IMR-90 (cell line): ENCODE measurements around the gene FRZB. TPM values are rescaled to one million over a fixed set of nuclear protein-coding genes. Genes with fewer than 3 reads are reported as not detected.

Experiments
- ATAC-seq: fragments of 200-7000 bp; cut with Tn5 transposase; 2 replicates; pipeline ENCODE4 v1.9.1; 2020; ENCODE audit warnings: low read depth, mild to moderate bottlenecking, moderate library complexity
- Bru-seq: library from RNA; stranded (reverse); fragments of 400-500 nt; gene quantifications from one replicate; lab custom pipeline; 2021; lab: Mats Ljungman, UMichigan
- BruChase-seq, 2 experiments: library from RNA; stranded (reverse); fragments of 400-500 nt; gene quantifications; one replicate each; lab custom pipeline; 2021; lab: Mats Ljungman, UMichigan
- BruUV-seq: library from RNA; stranded (reverse); fragments of 400-500 nt; replicated peaks from 2 replicates; lab custom pipeline; 2021; lab: Mats Ljungman, UMichigan
- CTCF ChIA-PET: fragments of 300-600 bp; formaldehyde crosslinking; extraction: SDS; loops from one replicate; lab custom pipeline; 2021; ENCODE audit warnings: antibody characterized with exemption; lab: Yijun Ruan, JAX
- POLR2A ChIA-PET: fragments of 300-600 bp; sonication (Branson Sonifier 250); formaldehyde crosslinking; loops from one replicate; lab custom pipeline; 2022; ENCODE audit warnings: antibody characterized with exemption; ENCODE audit not compliant: unreplicated experiment; lab: Charles Lee
- DNase-seq: peaks from one replicate; pipeline ENCODE4 v3.0.0; 2013
- H2AFZ ChIP-seq: replicated peaks from 2 replicates; pipeline ENCODE3; 2013; ENCODE audit warnings: low read length, mild to moderate bottlenecking; ENCODE audit not compliant: poor library complexity
- H2AK5ac ChIP-seq: 2 replicates; pipeline ENCODE4 v1.6.1; 2013; ENCODE audit warnings: low read depth, low read length, inconsistent platforms
- H2AK9ac ChIP-seq: replicated peaks from 2 replicates; pipeline ENCODE3; 2013; ENCODE audit warnings: mild to moderate bottlenecking, low read depth, low read length, moderate library complexity; ENCODE audit not compliant: poor library complexity
- H2BK120ac ChIP-seq: 2 replicates; pipeline ENCODE4 v1.6.1; 2013; ENCODE audit warnings: low read depth, low read length, inconsistent platforms
- H2BK15ac ChIP-seq: 3 replicates; pipeline ENCODE4 v1.6.1; 2013; ENCODE audit warnings: low read depth, low read length, inconsistent platforms
- H2BK20ac ChIP-seq: 2 replicates; pipeline ENCODE4 v1.6.1; 2013; ENCODE audit warnings: low read depth, mild to moderate bottlenecking, inconsistent platforms, low read length, moderate library complexity
- H2BK5ac ChIP-seq: 2 replicates; pipeline ENCODE4 v1.6.1; 2013; ENCODE audit warnings: mild to moderate bottlenecking, low read depth, low read length, inconsistent platforms; ENCODE audit not compliant: poor library complexity, severe bottlenecking
- H3K14ac ChIP-seq: replicated peaks from 2 replicates; pipeline ENCODE4 v1.6.1; 2013; ENCODE audit warnings: low read depth, low read length, inconsistent platforms
- H3K18ac ChIP-seq: 2 replicates; pipeline ENCODE4 v1.6.1; 2013; ENCODE audit warnings: low read depth, low read length, control low read depth
- H3K23ac ChIP-seq: 2 replicates; pipeline ENCODE4 v1.6.1; 2013; ENCODE audit warnings: low read depth, low read length, inconsistent platforms
- H3K27ac ChIP-seq: 2 replicates; pipeline ENCODE4 v1.5.1; 2013; ENCODE audit warnings: mild to moderate bottlenecking, control low read depth, low read length; ENCODE audit not compliant: insufficient read depth
- H3K27me3 ChIP-seq: 2 replicates; pipeline ENCODE4 v1.6.1; 2013; ENCODE audit warnings: low read length; ENCODE audit not compliant: control insufficient read depth, insufficient read depth
- H3K36me3 ChIP-seq: 2 replicates; pipeline ENCODE4 v1.6.1; 2013; ENCODE audit warnings: low read length, mixed read lengths; ENCODE audit not compliant: control insufficient read depth, insufficient read depth
- H3K4ac ChIP-seq: 2 replicates; pipeline ENCODE4 v1.6.1; 2013; ENCODE audit warnings: low read depth, low read length, inconsistent platforms
- H3K4me1 ChIP-seq: 2 replicates; pipeline ENCODE4 v1.6.1; 2013; ENCODE audit warnings: low read length, mixed read lengths; ENCODE audit not compliant: control insufficient read depth, insufficient read depth
- H3K4me2 ChIP-seq: 2 replicates; pipeline ENCODE4 v1.6.1; 2013; ENCODE audit warnings: low read depth, mild to moderate bottlenecking, control low read depth, low read length, moderate library complexity
- H3K4me3 ChIP-seq: 2 replicates; pipeline ENCODE4 v1.5.1; 2013; ENCODE audit warnings: low read depth, mild to moderate bottlenecking, control low read depth, low read length, moderate library complexity; ENCODE audit not compliant: insufficient read depth
- H3K56ac ChIP-seq: 2 replicates; pipeline ENCODE4 v1.6.1; 2013; ENCODE audit warnings: low read length, inconsistent platforms; ENCODE audit not compliant: insufficient read depth; ENCODE audit errors: extremely low read depth
- H3K79me1 ChIP-seq, 2 experiments: 2 replicates each; pipeline ENCODE4 v1.6.1; 2013; ENCODE audit warnings: low read length in 2 of 2, inconsistent platforms in 1 of 2, low read depth in 1 of 2
- H3K9ac ChIP-seq: 2 replicates; pipeline ENCODE4 v1.6.1; 2013; ENCODE audit warnings: low read depth, low read length, control low read depth
- H3K9me1 ChIP-seq: 2 replicates; pipeline ENCODE4 v1.6.1; 2013; ENCODE audit warnings: low read length, inconsistent platforms; ENCODE audit not compliant: insufficient read depth
- H3K9me3 ChIP-seq: 2 replicates; pipeline ENCODE4 v1.6.1; 2013; ENCODE audit warnings: low read length; ENCODE audit not compliant: control insufficient read depth, insufficient read depth
- H4K20me1 ChIP-seq: 2 replicates; pipeline ENCODE4 v1.6.1; 2013; ENCODE audit warnings: low read length, inconsistent platforms; ENCODE audit not compliant: insufficient read depth
- H4K5ac ChIP-seq: 2 replicates; pipeline ENCODE4 v1.6.1; 2013; ENCODE audit warnings: mild to moderate bottlenecking, low read depth, low read length, control low read depth
- H4K8ac ChIP-seq, 2 experiments: 2 replicates each; pipeline ENCODE4 v1.6.1; 2013; ENCODE audit warnings: low read depth in 2 of 2, low read length in 2 of 2, control low read depth in 1 of 2, inconsistent platforms in 1 of 2
- H4K91ac ChIP-seq: 2 replicates; pipeline ENCODE4 v1.6.1; 2013; ENCODE audit warnings: low read depth, low read length, inconsistent platforms; ENCODE audit not compliant: insufficient read depth
- CEBPB ChIP-seq: IDR thresholded peaks from 2 replicates; pipeline ENCODE4 v1.6.1; 2012; ENCODE audit warnings: low read depth, low read length, improper control_type of control experiment
- MAZ ChIP-seq: IDR thresholded peaks from 2 replicates; pipeline ENCODE4 v1.6.1; 2012; ENCODE audit warnings: low read depth, mild to moderate bottlenecking, low read length, improper control_type of control experiment, moderate library complexity, borderline replicate concordance
- RAD21 ChIP-seq: IDR thresholded peaks from 2 replicates; pipeline ENCODE4 v1.6.1; 2012; ENCODE audit warnings: low read length, improper control_type of control experiment
- WGBS, 2 experiments: methylation state at CpG; one replicate each; pipeline versions ENCODE4 v1.1.5 to v1.1.7; 2013; ENCODE audit warnings: missing lambda C conversion rate in 2 of 2; ENCODE audit not compliant: insufficient read length in 1 of 2; ENCODE audit errors: extremely low coverage in 2 of 2; 5-methylcytosine and 5-hydroxymethylcytosine counted together
- dilution Hi-C: fragments of 300-500 bp; cut with HindIII; formaldehyde crosslinking; loops from one replicate; pipeline ENCODE4 v1.14.3; 2018; ENCODE audit warnings: low sequenced_read_pairs; ENCODE audit not compliant: unreplicated experiment
- in situ Hi-C: fragments of 300-500 bp; cut with MboI; formaldehyde crosslinking; loops from 3 replicates; pipeline ENCODE4 v1.14.3; 2019; ENCODE audit warnings: low sequenced_read_pairs, inconsistent platforms, mixed read lengths
- intact Hi-C: fragments of 100-400 bp; cut with micrococcal nuclease; formaldehyde crosslinking; loops from 2 replicates; pipeline ENCODE4 v1.10.0; 2022
- long read RNA-seq: library from polyadenylated mRNA; unstranded; transcript quantifications from one replicate; pipeline ENCODE4 v2.0.0, GENCODE V29; 2021; ENCODE audit not compliant: unreplicated experiment
- polyA plus RNA-seq, 3 experiments: library from polyadenylated mRNA; depleted of rRNA; stranded (reverse); fragments of >200 nt; gene quantifications; 2 replicates each; pipeline ENCODE4 v1.2.3, GENCODE V29; 2012; ENCODE audit warnings: low replicate concordance in 1 of 3
- total RNA-seq: library from RNA; depleted of rRNA; stranded (reverse); fragments of >200 nt; gene quantifications from 2 replicates; pipeline ENCODE4 v1.2.3, GENCODE V29; 2012; rRNA removed

FRZB gene
- total RNA-seq: 0.18 and 0.28 TPM in 2 replicates
- 1.1 and 1.2 TPM in 2 replicates for polyA plus RNA-seq (2012; rRNA removed)
- polyA plus RNA-seq (2012; cell fraction: cytosol; rRNA removed): 1.1 and 1.9 TPM in 2 replicates
- 0.33 and 0.64 TPM in 2 replicates for polyA plus RNA-seq (2012; cell fraction: nucleus; rRNA removed; ENCODE audit: low replicate concordance)
- Bru-seq, nascent RNA: percentile 23 among the genes with signal in this experiment
- BruChase-seq, experiment 1, labeled RNA remaining after a 6-hour chase: percentile 27 among the genes with signal in this experiment
- percentile 32 among the genes with signal in this experiment for BruChase-seq, experiment 2, labeled RNA remaining after a 2-hour chase
- long read RNA-seq, partial matches to known transcripts: 0 of 3 reads
- long read RNA-seq, other reads (novel, unspliced or antisense): 0 of 3 reads

GRCh38 chr2:182866461-182867406 lies at the start of gene FRZB:
TSS of gene FRZB (minus strand) at chr2:182866637. CDS start at chr2:182866552, 85 bp downstream.
- H3K4ac ChIP-seq: peak within 1 kb of the TSS; percentile 29; the same call in 1 of the 2 replicates
- H3K27ac ChIP-seq: no peak within 1 kb of the TSS
- H3K9me1 ChIP-seq: 0 out of 2 replicates have a peak, but pooled peaks cover 4% of the 10 kb centered on the region
- no peak within 1 kb of the TSS for H4K91ac ChIP-seq
- H2AK5ac ChIP-seq: no peak within 1 kb of the TSS
- peak within 1 kb of the TSS; percentile 83 for H3K4me2 ChIP-seq
- no peak within 1 kb of the TSS for H2BK5ac ChIP-seq
- peak; percentile 54; the same call in 1 of the 2 replicates for TF ChIP-seq CEBPB
- TF ChIP-seq MAZ: peak; percentile 24; the same call in 1 of the 2 replicates
- TF ChIP-seq RAD21: no peak
- peak within 1 kb of the TSS; percentile 48 for H3K4me3 ChIP-seq
- ATAC-seq (peak; percentile 86), DNase-seq (peak; percentile 73)
- H3K14ac ChIP-seq: peak within 1 kb of the TSS; percentile 14; the same call in 1 of the 2 replicates
- H3K56ac ChIP-seq: no peak within 1 kb of the TSS
- H2BK20ac ChIP-seq: no peak within 1 kb of the TSS; the same call in 1 of the 2 replicates
- no peaks in the 10 kb centered on the region for H4K20me1 ChIP-seq
- H4K5ac ChIP-seq: no peak within 1 kb of the TSS
- no peaks in the 10 kb centered on the region for H3K79me1 ChIP-seq
- peak within 1 kb of the TSS; percentile 58 for H2AK9ac ChIP-seq
- in situ Hi-C loops (no loop called here), intact Hi-C loops (no loop called here), dilution Hi-C loops (no loop called here)
- H3K27me3 ChIP-seq: no peaks in the 10 kb centered on the region
- no peaks in the 10 kb centered on the region for H3K36me3 ChIP-seq
- peak within 1 kb of the TSS; percentile 96 for H2AFZ ChIP-seq
- ChIA-PET CTCF (interaction anchor here (1.5 kb wide), 1 partner anchor 114 kb away, joined by 3 read pairs; no protein-coding TSS in a partner anchor), POLR2A (no interaction called here)
- H3K9ac ChIP-seq: peak within 1 kb of the TSS; percentile 41
- H3K18ac ChIP-seq: no peak within 1 kb of the TSS
- 0 out of 2 replicates have a peak within 1 kb of the TSS, but pooled peaks have one; percentile 14 for H2BK120ac ChIP-seq
- H4K8ac ChIP-seq: peak within 1 kb of the TSS in 1 of 2 experiments; percentile 67; a peak in 1 of 4 replicates
- H3K9me3 ChIP-seq: no peaks in the 10 kb centered on the region
- no peak within 1 kb of the TSS for H2BK15ac ChIP-seq
- 1% methylated on average over 22 of the region's 57 CpGs; no CpG with 5 or more reads in 1 of the 2 experiments for WGBS, 2 experiments
- H3K4me1 ChIP-seq: peaks cover 3% of the 10 kb centered on the region; the same call in 1 of the 2 replicates
- BruUV-seq: no TSS peak
- H3K23ac ChIP-seq: peak within 1 kb of the TSS; percentile 65
